GM18867 (cell line): ENCODE results near the gene GPC6.

Experiments used
- ATAC-seq: cut with Tn5 transposase; IDR thresholded peaks from one replicate; pipeline ENCODE4 v1.9.1; 2021; ENCODE audit warnings: mild to moderate bottlenecking, moderate library complexity; ENCODE audit not compliant: unreplicated experiment

The GPC6 gene

GRCh38 chr13:93955904-93956303 is 729.3 kb downstream of the GPC6 start:
- no peak for ATAC-seq

DNA sequence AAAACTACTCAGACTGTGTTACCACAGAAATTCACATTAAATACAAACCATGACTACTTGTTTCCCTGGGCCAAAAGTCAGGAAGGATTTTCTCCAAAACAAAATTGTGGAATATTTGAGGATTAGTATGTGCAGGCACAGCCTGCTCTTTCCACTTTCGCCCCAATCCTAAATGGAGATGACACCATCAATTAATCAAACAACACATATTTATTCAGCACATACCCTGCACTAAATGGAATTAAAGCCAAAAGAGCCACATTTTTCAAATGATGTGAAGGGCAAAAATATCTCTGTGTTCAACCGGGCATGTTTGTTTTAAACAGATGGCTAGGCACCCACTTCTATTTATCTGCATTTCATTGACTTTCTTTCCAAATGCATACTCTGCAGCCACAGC is 729.8 kb downstream of the GPC6 start:
- ATAC-seq: no peak

DNA sequence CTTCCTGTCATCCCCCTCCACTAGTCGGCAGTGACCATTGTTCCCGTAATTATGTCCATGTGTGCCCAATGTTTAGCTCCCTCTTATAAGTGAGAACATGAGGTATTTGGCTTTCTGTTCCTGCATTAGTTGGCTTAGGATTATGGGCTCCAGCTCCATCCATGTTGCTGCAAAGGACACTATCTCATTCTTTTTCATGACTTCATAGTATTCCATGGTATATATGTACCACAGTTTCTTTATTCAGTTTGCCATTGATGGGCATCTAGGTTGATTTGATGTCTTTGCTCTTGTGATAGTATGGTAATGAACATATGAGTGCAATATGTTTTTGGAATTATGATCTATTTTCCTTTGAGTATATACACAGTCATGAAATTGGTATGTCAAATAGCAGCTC is 730.8 kb downstream of the GPC6 start:
- ATAC-seq: no peak

GRCh38 chr13:93959796-93960533 is 733.4 kb downstream of the GPC6 start:
- ATAC-seq: no peak

DNA sequence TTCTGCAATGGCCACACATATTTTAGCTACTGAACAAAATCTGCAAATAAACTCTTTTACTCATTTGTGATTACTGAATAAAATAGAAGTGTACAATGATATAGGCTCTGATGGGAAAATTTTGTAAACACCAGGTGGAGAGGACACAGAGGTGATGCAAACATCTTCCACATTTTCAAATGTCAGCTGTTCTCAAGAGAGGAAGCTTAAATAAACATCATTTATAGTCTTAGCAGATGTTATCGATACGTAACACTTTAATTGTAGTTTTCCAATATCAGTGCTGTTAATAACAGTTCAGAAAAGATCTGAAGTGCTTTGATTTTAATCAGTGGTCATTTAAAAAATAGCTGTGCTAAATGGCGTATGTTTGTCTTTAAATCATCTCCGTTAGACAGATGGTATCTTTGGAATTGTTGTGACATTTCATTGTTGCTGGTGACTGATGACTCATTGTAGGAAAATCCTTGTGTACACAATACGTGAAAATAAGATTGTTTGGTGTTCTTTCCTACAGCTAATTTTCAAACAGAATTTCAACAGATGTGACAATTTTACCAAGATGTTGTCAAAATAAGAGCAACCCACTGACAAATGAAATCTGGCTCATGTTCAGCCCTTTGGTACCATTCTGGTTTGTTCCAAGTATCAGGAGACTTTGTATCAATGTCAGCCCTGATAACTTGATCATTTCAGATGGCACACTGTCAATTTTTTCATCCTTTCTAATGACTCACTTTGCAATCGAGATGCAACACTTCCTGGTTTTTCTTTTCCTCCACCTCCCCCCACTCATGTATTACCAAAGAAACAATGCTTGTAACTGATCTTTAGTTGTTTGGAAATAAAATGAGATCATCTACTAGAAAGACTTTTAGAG is 736.9 kb downstream of the GPC6 start:
- no peak for ATAC-seq

DNA sequence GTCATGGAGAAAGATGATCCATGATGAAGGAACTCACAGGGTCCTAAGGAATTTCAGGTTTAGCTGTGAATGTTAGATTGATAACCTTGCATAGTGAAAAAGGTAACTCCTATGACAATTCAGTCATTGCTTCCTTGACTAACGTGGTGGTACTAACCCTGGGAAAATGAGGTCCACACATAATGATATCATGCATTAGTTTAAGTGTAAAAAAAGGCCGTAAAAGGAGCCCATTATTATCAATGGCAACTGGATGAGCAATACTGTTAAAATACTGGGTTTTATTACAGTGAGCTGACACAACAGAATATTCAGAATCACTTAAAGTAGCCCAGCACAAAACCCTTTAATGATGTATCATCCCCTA is 737.5 kb downstream of the GPC6 start:
- no peak for ATAC-seq

- no peak for ATAC-seq
These were observed 739.0 kb downstream of the GPC6 start for GRCh38 chr13:93965587-93965986.

DNA sequence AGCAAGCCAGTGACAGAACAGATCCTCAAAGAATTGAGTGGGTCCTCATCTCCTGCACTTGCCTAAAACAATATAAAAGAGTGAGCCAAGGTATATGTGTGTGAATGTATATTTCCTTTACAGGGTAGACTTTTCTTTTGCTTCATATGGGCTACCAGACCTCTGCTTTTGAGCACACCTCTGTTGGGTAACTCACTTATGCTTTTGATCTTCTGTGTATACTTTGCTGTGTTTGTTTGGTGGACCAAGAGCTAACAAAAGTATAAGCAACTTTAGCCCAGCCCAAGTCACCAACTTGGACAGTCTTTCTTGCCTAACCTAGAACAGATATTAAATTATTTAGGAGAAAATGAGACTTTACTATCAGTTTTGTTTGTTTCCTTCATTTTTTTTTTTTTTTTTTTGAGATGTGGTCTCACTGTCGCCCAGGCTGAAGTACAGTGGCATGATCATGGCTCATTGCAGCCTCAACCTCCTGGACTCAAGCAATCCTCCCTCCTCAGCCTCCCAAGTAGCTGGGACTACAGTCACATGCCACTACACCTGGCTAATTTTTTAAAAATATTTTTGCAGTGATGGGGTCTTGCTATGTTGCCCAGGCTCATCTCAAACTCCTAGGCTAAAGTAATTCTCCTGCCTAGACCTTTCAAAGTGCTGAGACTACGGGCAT is 739.8 kb downstream of the GPC6 start:
- ATAC-seq: no peak

DNA sequence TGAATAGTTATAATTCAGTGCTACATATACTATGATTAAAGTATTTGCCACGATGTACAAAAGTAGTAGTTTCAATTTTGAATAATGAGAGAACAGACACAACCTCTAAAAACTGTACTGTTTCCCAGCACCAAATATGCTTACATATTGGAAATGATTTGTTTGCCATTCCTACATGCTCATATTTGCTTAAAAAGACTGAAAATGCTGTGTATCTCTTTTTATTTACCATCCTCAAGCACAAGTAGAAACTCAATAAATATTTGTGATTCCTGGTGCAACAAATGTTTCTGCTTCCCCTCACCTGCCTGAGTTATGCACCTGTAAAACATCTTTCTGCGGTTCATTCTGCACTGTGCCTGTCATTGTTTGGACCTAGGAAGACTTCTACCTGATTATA is 740.7 kb downstream of the GPC6 start:
- no peak for ATAC-seq

- ATAC-seq: no peak
These were observed 748.6 kb downstream of the GPC6 start for GRCh38 chr13:93975242-93975641.

DNA sequence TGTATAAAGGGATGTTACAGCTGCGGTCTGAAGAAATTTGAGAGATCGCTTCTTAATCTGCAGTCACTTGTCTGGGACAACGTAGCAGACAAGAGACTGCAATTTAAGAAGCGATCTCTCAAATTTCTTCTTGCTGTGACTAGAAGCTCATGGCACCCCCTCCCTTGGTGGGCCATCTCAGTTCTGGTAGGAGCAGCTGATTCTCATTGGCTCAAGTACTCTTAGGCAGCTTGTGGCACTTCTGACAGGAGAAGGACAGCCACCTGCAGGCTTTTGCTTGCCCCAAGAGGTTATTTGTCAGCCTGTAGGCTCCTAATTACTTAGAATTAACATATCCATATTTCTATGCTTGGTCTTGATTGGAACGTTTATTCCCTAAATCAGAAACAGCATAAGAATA is 749.9 kb downstream of the GPC6 start:
- no peak for ATAC-seq

- ATAC-seq: no peak
These were observed 751.4 kb downstream of the GPC6 start for GRCh38 chr13:93977986-93978385.

- ATAC-seq: no peak
These were observed 754.9 kb downstream of the GPC6 start for GRCh38 chr13:93981426-93981977.

GRCh38 chr13:93982179-93982918 is 755.7 kb downstream of the GPC6 start:
- no peak for ATAC-seq

DNA sequence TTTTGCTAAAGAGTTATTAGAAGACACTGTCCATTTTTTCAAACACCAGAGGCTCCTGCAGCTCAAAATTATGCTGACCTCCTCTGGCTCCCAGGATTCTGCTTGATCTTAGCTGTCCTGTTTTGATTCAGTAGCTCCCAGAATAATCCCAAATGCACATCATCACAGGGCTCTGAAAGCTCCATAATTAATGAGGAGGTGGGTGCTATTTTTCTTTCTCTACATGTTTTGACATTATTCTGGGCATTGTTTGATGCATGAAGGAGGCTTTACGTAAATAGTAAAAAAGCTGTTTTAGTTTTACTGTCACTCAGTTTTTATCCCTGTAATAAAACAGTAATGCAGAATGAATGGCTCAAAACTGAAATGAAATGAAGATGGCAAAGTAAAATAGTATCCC is 757.4 kb downstream of the GPC6 start:
- no peak for ATAC-seq

DNA sequence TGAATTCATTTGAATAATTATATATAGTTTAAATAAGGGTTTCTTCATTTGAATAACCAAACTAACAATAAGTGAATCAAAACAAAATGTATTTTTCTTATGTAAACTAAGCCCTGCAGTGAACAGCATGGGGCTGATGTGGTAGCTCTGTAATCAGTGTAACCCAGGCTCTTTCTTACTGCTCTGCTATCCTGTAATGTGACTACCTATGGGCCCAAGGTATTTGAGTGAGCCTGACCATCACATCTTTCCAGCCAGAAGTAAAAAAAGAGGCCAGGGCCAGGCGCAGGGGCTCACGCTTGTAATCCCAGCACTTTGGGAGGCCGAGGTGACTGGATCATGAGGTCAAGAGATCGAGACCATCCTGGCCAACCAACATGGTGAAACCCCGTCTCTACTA is 758.3 kb downstream of the GPC6 start:
- no peak for ATAC-seq

GRCh38 chr13:93987458-93987857 is 760.9 kb downstream of the GPC6 start:
- ATAC-seq: no peak

DNA sequence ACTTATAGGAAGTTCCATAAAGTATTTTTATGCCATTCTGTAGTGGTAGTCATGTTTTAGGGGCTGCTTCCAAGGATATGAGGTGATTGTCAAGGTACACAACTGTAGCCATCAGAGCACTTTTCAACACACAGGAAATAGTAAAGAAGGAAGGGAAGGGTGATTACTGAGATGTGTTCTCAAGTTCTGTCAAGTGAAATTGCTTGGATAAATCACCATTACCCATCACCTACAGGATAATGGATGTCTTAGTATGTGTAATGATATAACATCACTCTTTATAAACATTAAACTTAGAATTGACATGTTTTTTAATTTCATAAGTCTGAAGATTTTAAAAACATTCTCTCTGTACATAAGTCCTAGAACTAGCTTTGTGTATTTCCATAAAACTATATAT is 765.0 kb downstream of the GPC6 start:
- no peak for ATAC-seq

DNA sequence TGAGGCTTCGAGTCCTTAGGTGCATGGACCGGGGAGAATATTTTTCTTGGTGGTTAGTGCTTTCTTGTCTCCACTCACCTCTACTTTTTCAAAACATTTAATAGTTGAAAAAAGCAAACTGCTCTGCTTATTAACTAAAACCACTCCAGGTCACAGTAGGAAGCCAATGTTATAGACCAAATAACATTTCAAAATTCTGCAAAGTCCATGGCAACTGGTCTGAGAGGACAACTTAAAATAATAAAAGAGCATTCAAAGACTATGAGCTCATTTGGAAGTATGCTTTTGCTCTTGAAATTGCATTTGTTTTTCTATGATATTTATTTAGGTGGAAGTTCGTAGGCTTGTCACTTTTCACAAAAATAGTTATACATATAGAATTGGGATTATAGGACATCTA is 769.9 kb downstream of the GPC6 start:
- ATAC-seq: no peak

GRCh38 chr13:94006296-94006695 is 779.7 kb downstream of the GPC6 start:
- no peak for ATAC-seq

GRCh38 chr13:94007072-94007471 is 780.5 kb downstream of the GPC6 start:
- ATAC-seq: no peak
